CD4-positive, alpha-beta T cell treated with Interferon gamma for 1 hour (primary cell): Measurements from ENCODE around the gene PRUNE1.

Source experiments
- DNase-seq: peaks from one replicate; pipeline ENCODE4 v3.0.0-alpha.2; 2020

The PRUNE1 gene

GRCh38 chr1:151008244-151009205, at the start of gene PRUNE1:
PRUNE1 (plus strand) TSS chr1:151008449; CDS start chr1:151008633, 184 bp downstream.
- peak; percentile 98 for DNase-seq

- DNase-seq, result no peak
These were observed 47.6 kb upstream of the PRUNE1 start for GRCh38 chr1:150960646-150961045.

GRCh38 chr1:150961756-150962155, 46.5 kb upstream of the PRUNE1 start:
- no peak for DNase-seq

GRCh38 chr1:150963321-150964163, 44.7 kb upstream of the PRUNE1 start:
- DNase-seq, result no peak

GRCh38 chr1:150964164-150964489, 44.1 kb upstream of the PRUNE1 start:
- DNase-seq, result no peak

GRCh38 chr1:150965605-150966004, 42.6 kb upstream of the PRUNE1 start:
- no peak for DNase-seq

GRCh38 chr1:150966011-150966410, 42.2 kb upstream of the PRUNE1 start:
- no peak for DNase-seq

- DNase-seq, result no peak
These were observed 40.3 kb upstream of the PRUNE1 start for GRCh38 chr1:150967936-150968335.

GRCh38 chr1:150968491-150968890, 39.8 kb upstream of the PRUNE1 start:
- no peak for DNase-seq

GRCh38 chr1:150969626-150970025, 38.6 kb upstream of the PRUNE1 start:
- DNase-seq, result no peak

GRCh38 chr1:150970808-150971582, 37.3 kb upstream of the PRUNE1 start:
- DNase-seq, result no peak

- DNase-seq, result no peak
These were observed 36.4 kb upstream of the PRUNE1 start for GRCh38 chr1:150971583-150972416.

GRCh38 chr1:150972417-150972940, 35.8 kb upstream of the PRUNE1 start:
- no peak for DNase-seq

- no peak for DNase-seq
These were observed 34.9 kb upstream of the PRUNE1 start for GRCh38 chr1:150973258-150973835.

GRCh38 chr1:150973836-150974579, 34.2 kb upstream of the PRUNE1 start:
- DNase-seq, result peak; percentile 18

GRCh38 chr1:150974580-150975478, 33.4 kb upstream of the PRUNE1 start, which contains the start of gene CERS2:
CERS2 (minus strand) TSS chr1:150974835; CDS start chr1:150969090, 5,745 bp downstream.
- peak; percentile 78 for DNase-seq

- no peak for DNase-seq
These were observed 31.8 kb upstream of the PRUNE1 start for GRCh38 chr1:150976401-150976821.

- DNase-seq, result peak; percentile 82
These were observed 31.2 kb upstream of the PRUNE1 start for GRCh38 chr1:150976879-150977694.
